ENCODE results near the gene USP28.

USP28 gene

GRCh38 chr11:113806406-113806805 is 69.0 kb downstream of the USP28 start:
- Histone ChIP-seq H3K36me3 (ENCODE audit: control insufficient read depth in 1 of 2, insufficient read depth in 2 of 2, low read length in 2 of 2) (peaks cover 10 to 19% of the 10 kb centered on the region in 2 experiments), H3K9ac (ENCODE audit: low read length) (no peak overlapping the region)

GRCh38 chr11:113805640-113806039 is 69.7 kb downstream of the USP28 start:
- Histone ChIP-seq H3K4ac (ENCODE audit: low read depth, low read length) (no peak overlapping the region), H3K4me3 (ENCODE audit: low read depth, low read length) (no peak overlapping the region), H3K23ac (ENCODE audit: low read length) (no peak overlapping the region), H3K9ac (ENCODE audit: low read length) (no peak overlapping the region), H3K9me3 (ENCODE audit: insufficient read depth, low read depth, low read length) (no peaks in the 10 kb centered on the region), H3K18ac (ENCODE audit: low read length) (no peak overlapping the region), H3K4me1 (ENCODE audit: control insufficient read depth in 1 of 2, insufficient read depth in 2 of 2, low read length in 2 of 2) (peaks cover 0 to 3% of the 10 kb centered on the region in 2 experiments), H3K36me3 (ENCODE audit: control insufficient read depth in 1 of 2, insufficient read depth in 2 of 2, low read length in 2 of 2) (peaks cover 11 to 19% of the 10 kb centered on the region in 2 experiments), H2BK12ac (ENCODE audit: low read length) (no peak overlapping the region), H3K14ac (ENCODE audit: low read length) (no peak overlapping the region), H2BK120ac (ENCODE audit: insufficient read depth, low read length, poor library complexity) (no peak overlapping the region), H2AFZ (ENCODE audit: insufficient read depth, low read length, poor library complexity) (no peak overlapping the region), H2BK5ac (ENCODE audit: low read depth, low read length, poor library complexity) (no peak overlapping the region), H3K27me3 (ENCODE audit: insufficient read depth, low read length) (no peaks in the 10 kb centered on the region), H3K4me2 (ENCODE audit: low read length) (no peak overlapping the region), H4K12ac (ENCODE audit: low read depth, low read length) (no peak overlapping the region), H3K79me2 (ENCODE audit: control insufficient read depth, insufficient read depth, low read length, poor library complexity) (no peaks in the 10 kb centered on the region), H3K79me1 (ENCODE audit: low read length) (no peaks in the 10 kb centered on the region), H4K91ac (ENCODE audit: low read depth, low read length) (no peak overlapping the region), H3K27ac (ENCODE audit: low read depth, low read length) (no peak overlapping the region), H2AK5ac (ENCODE audit: low read length) (no peak overlapping the region), H4K8ac (ENCODE audit: low read depth, low read length) (no peak overlapping the region)
- DNase-seq = no peak

More at GRCh38 chr11:113806406-113806805, 69.0 kb downstream of the USP28 start:
- Histone ChIP-seq H3K18ac (ENCODE audit: low read length) (no peak overlapping the region), H3K4me1 (ENCODE audit: control insufficient read depth in 1 of 2, insufficient read depth in 2 of 2, low read length in 2 of 2) (peaks cover 0 to 3% of the 10 kb centered on the region in 2 experiments), H3K9me3 (ENCODE audit: insufficient read depth, low read depth, low read length) (no peaks in the 10 kb centered on the region), H3K79me2 (ENCODE audit: control insufficient read depth, insufficient read depth, low read length, poor library complexity) (no peaks in the 10 kb centered on the region), H3K27ac (ENCODE audit: low read depth, low read length) (no peak overlapping the region), H3K27me3 (ENCODE audit: insufficient read depth, low read length) (no peaks in the 10 kb centered on the region), H2BK5ac (ENCODE audit: low read depth, low read length, poor library complexity) (no peak overlapping the region), H3K14ac (ENCODE audit: low read length) (no peak overlapping the region), H2BK12ac (ENCODE audit: low read length) (no peak overlapping the region), H4K8ac (ENCODE audit: low read depth, low read length) (no peak overlapping the region), H4K91ac (ENCODE audit: low read depth, low read length) (no peak overlapping the region), H2AK5ac (ENCODE audit: low read length) (no peak overlapping the region), H3K79me1 (ENCODE audit: low read length) (no peaks in the 10 kb centered on the region), H3K4ac (ENCODE audit: low read depth, low read length) (no peak overlapping the region), H2BK120ac (ENCODE audit: insufficient read depth, low read length, poor library complexity) (no peak overlapping the region), H4K12ac (ENCODE audit: low read depth, low read length) (no peak overlapping the region), H3K4me2 (ENCODE audit: low read length) (no peak overlapping the region), H2AFZ (ENCODE audit: insufficient read depth, low read length, poor library complexity) (no peak overlapping the region), H3K4me3 (ENCODE audit: low read depth, low read length) (no peak overlapping the region), H3K23ac (ENCODE audit: low read length) (no peak overlapping the region)
- WGBS (ENCODE audit: extremely low coverage, insufficient coverage, insufficient read length) = no CpG with 5 or more reads among the region's 2 CpGs
- DNase-seq = peak; percentile 23 to 69

- Histone ChIP-seq H2AK5ac (ENCODE audit: low read length) (no peak overlapping the region), H4K12ac (ENCODE audit: low read depth, low read length) (no peak overlapping the region), H2AFZ (ENCODE audit: insufficient read depth, low read length, poor library complexity) (no peak overlapping the region), H3K4me1 (ENCODE audit: control insufficient read depth in 1 of 2, insufficient read depth in 2 of 2, low read length in 2 of 2) (peaks cover 0 to 3% of the 10 kb centered on the region in 2 experiments), H3K9ac (ENCODE audit: low read length) (no peak overlapping the region), H3K23ac (ENCODE audit: low read length) (no peak overlapping the region), H4K8ac (ENCODE audit: low read depth, low read length) (no peak overlapping the region), H3K18ac (ENCODE audit: low read length) (no peak overlapping the region), H3K4ac (ENCODE audit: low read depth, low read length) (no peak overlapping the region), H3K9me3 (ENCODE audit: insufficient read depth, low read depth, low read length) (no peaks in the 10 kb centered on the region), H2BK12ac (ENCODE audit: low read length) (no peak overlapping the region), H3K27ac (ENCODE audit: low read depth, low read length) (no peak overlapping the region), H3K14ac (ENCODE audit: low read length) (no peak overlapping the region), H3K79me1 (ENCODE audit: low read length) (no peaks in the 10 kb centered on the region), H2BK5ac (ENCODE audit: low read depth, low read length, poor library complexity) (no peak overlapping the region), H3K36me3 (ENCODE audit: control insufficient read depth in 1 of 2, insufficient read depth in 2 of 2, low read length in 2 of 2) (peaks cover 14 to 15% of the 10 kb centered on the region in 2 experiments), H3K79me2 (ENCODE audit: control insufficient read depth, insufficient read depth, low read length, poor library complexity) (no peaks in the 10 kb centered on the region), H3K27me3 (ENCODE audit: insufficient read depth, low read length) (no peaks in the 10 kb centered on the region), H2BK120ac (ENCODE audit: insufficient read depth, low read length, poor library complexity) (no peak overlapping the region), H4K91ac (ENCODE audit: low read depth, low read length) (no peak overlapping the region), H3K4me3 (ENCODE audit: low read depth, low read length) (no peak overlapping the region), H3K4me2 (ENCODE audit: low read length) (no peak overlapping the region)
- peak; percentile 74 to 91 for DNase-seq
These were observed 72.8 kb downstream of the USP28 start for GRCh38 chr11:113802621-113803020.

- Histone ChIP-seq H2BK5ac (ENCODE audit: low read depth, low read length, poor library complexity) (no peak overlapping the region), H3K4me3 (ENCODE audit: low read depth, low read length) (no peak overlapping the region), H2BK120ac (ENCODE audit: insufficient read depth, low read length, poor library complexity) (no peak overlapping the region), H3K9me3 (ENCODE audit: insufficient read depth, low read depth, low read length) (no peaks in the 10 kb centered on the region), H3K27ac (ENCODE audit: low read depth, low read length) (no peak overlapping the region), H3K79me2 (ENCODE audit: control insufficient read depth, insufficient read depth, low read length, poor library complexity) (no peaks in the 10 kb centered on the region), H3K36me3 (ENCODE audit: control insufficient read depth in 1 of 2, insufficient read depth in 2 of 2, low read length in 2 of 2) (peaks cover 7 to 12% of the 10 kb centered on the region in 2 experiments), H2BK12ac (ENCODE audit: low read length) (no peak overlapping the region), H3K9ac (ENCODE audit: low read length) (no peak overlapping the region), H2AFZ (ENCODE audit: insufficient read depth, low read length, poor library complexity) (no peak overlapping the region), H3K18ac (ENCODE audit: low read length) (no peak overlapping the region), H4K8ac (ENCODE audit: low read depth, low read length) (no peak overlapping the region), H3K4ac (ENCODE audit: low read depth, low read length) (no peak overlapping the region), H3K4me2 (ENCODE audit: low read length) (no peak overlapping the region), H3K23ac (ENCODE audit: low read length) (no peak overlapping the region), H3K14ac (ENCODE audit: low read length) (no peak overlapping the region), H3K79me1 (ENCODE audit: low read length) (no peaks in the 10 kb centered on the region), H2AK5ac (ENCODE audit: low read length) (no peak overlapping the region), H4K12ac (ENCODE audit: low read depth, low read length) (no peak overlapping the region), H3K4me1 (ENCODE audit: control insufficient read depth in 1 of 2, insufficient read depth in 2 of 2, low read length in 2 of 2) (no peaks in the 10 kb centered on the region), H3K27me3 (ENCODE audit: insufficient read depth, low read length) (no peaks in the 10 kb centered on the region), H4K91ac (ENCODE audit: low read depth, low read length) (no peak overlapping the region)
- peak; percentile 15 to 68 for DNase-seq
- no CpG with 5 or more reads among the region's 3 CpGs for WGBS (ENCODE audit: extremely low coverage, insufficient coverage, insufficient read length)
These were observed 78.6 kb downstream of the USP28 start for GRCh38 chr11:113796663-113797259.

Data from trophoblast cell (in vitro differentiated cells and primary cell).